GM23338 (cell line): Measurements from ENCODE around the gene CIRBP. TPM values are rescaled to one million over a fixed set of nuclear protein-coding genes. Genes with fewer than 3 reads are reported as not detected.

Experiments
- ATAC-seq: fragments of 200-7000 bp; cut with Tn5 transposase; 3 replicates; pipeline ENCODE4 v1.9.1; 2020
- DNase-seq: peaks from one replicate; pipeline ENCODE4 v3.0.0-alpha.2; 2015; ENCODE audit warnings: low spot score
- H2AFZ ChIP-seq: fragments of 200-600 bp; sonication (generic); 2 replicates; pipeline ENCODE4 v1.8.0; 2016; ENCODE audit warnings: antibody characterized with exemption, mild to moderate bottlenecking, moderate library complexity
- H3F3A ChIP-seq: fragments of 200-600 bp; sonication (generic); replicated peaks from 2 replicates; pipeline ENCODE4 v1.8.0; 2017; ENCODE audit warnings: antibody characterized with exemption, mixed run types, low read depth
- H3K27ac ChIP-seq: fragments of 200-600 bp; sonication (generic); 2 replicates; pipeline ENCODE4 v1.6.1; 2016; ENCODE audit warnings: low read depth
- H3K27me3 ChIP-seq: fragments of 200-600 bp; sonication (generic); 2 replicates; pipeline ENCODE4 v1.8.0; 2016; ENCODE audit warnings: mild to moderate bottlenecking, mixed run types, moderate library complexity; ENCODE audit not compliant: insufficient read depth
- H3K36me3 ChIP-seq: fragments of 200-600 bp; sonication (generic); 2 replicates; pipeline ENCODE4 v1.8.0; 2016; ENCODE audit warnings: mild to moderate bottlenecking; ENCODE audit not compliant: insufficient read depth
- H3K4me1 ChIP-seq: fragments of 200-600 bp; sonication (generic); 2 replicates; pipeline ENCODE4 v1.8.0; 2016; ENCODE audit warnings: mild to moderate bottlenecking, moderate library complexity; ENCODE audit not compliant: insufficient read depth
- H3K4me2 ChIP-seq: fragments of 200-600 bp; sonication (generic); 2 replicates; pipeline ENCODE4 v1.7.1; 2017; ENCODE audit warnings: mixed run types
- H3K4me3 ChIP-seq: fragments of 200-600 bp; sonication (generic); 2 replicates; pipeline ENCODE4 v1.6.1; 2016; ENCODE audit warnings: mixed run types
- H3K79me2 ChIP-seq: fragments of 200-600 bp; sonication (generic); replicated peaks from 2 replicates; pipeline ENCODE4 v1.8.0; 2017; ENCODE audit warnings: mild to moderate bottlenecking; ENCODE audit not compliant: insufficient read depth
- H3K9me2 ChIP-seq: fragments of 200-600 bp; sonication (generic); 2 replicates; pipeline ENCODE4 v1.8.0; 2017; ENCODE audit not compliant: insufficient read depth
- H4K20me1 ChIP-seq: fragments of 200-600 bp; sonication (generic); replicated peaks from 2 replicates; pipeline ENCODE4 v1.8.0; 2017; ENCODE audit warnings: mild to moderate bottlenecking; ENCODE audit not compliant: insufficient read depth
- H3K27ac Mint-ChIP-seq: 2 replicates; pipeline ENCODE4 v1.8.0; 2020; ENCODE audit warnings: inconsistent platforms, mild to moderate bottlenecking, moderate library complexity, mixed read lengths
- H3K27me3 Mint-ChIP-seq: 3 replicates; pipeline ENCODE4 v1.8.0; 2022; ENCODE audit warnings: low read depth, mild to moderate bottlenecking, moderate library complexity, mixed read lengths, inconsistent platforms; ENCODE audit not compliant: insufficient read depth, poor library complexity
- H3K36me3 Mint-ChIP-seq: 3 replicates; pipeline ENCODE4 v1.8.0; 2021; ENCODE audit warnings: low read depth, mild to moderate bottlenecking, inconsistent platforms, moderate library complexity, mixed read lengths
- H3K4me1 Mint-ChIP-seq: 3 replicates; pipeline ENCODE4 v1.8.0; 2020; ENCODE audit warnings: mild to moderate bottlenecking, inconsistent platforms, mixed read lengths
- H3K4me3 Mint-ChIP-seq: 3 replicates; pipeline ENCODE4 v1.8.0; 2021; ENCODE audit warnings: moderate library complexity, mild to moderate bottlenecking, inconsistent platforms, mixed read lengths
- H3K9me3 Mint-ChIP-seq: 3 replicates; pipeline ENCODE4 v1.8.0; 2020; ENCODE audit warnings: moderate library complexity, mild to moderate bottlenecking, inconsistent platforms, mixed read lengths
- CREB1 ChIP-seq: fragments of 250-450 bp; sonication (Bioruptor Pico); IDR thresholded peaks from 2 replicates; pipeline ENCODE4 v1.5.0; 2020; ENCODE audit warnings: low read depth, mild to moderate bottlenecking, moderate library complexity
- EZH2 ChIP-seq: fragments of 200-600 bp; sonication (generic); IDR thresholded peaks from one replicate; pipeline ENCODE4 v1.8.0; 2017; ENCODE audit warnings: antibody characterized with exemption, mild to moderate bottlenecking, low read depth; ENCODE audit not compliant: unreplicated experiment
- EZH2phosphoT487 ChIP-seq: fragments of 200-600 bp; sonication (generic); IDR thresholded peaks from one replicate; pipeline ENCODE4 v1.8.1; 2018; ENCODE audit warnings: antibody characterized with exemption; ENCODE audit not compliant: unreplicated experiment
- JUNB ChIP-seq: IDR thresholded peaks from one replicate; pipeline ENCODE4 v1.6.1; 2016; ENCODE audit warnings: antibody characterized with exemption; ENCODE audit not compliant: unreplicated experiment
- POLR2AphosphoS5 ChIP-seq: IDR thresholded peaks from 2 replicates; pipeline ENCODE4 v1.6.1; 2016; ENCODE audit warnings: antibody characterized with exemption, low read depth
- STAT1 ChIP-seq: IDR thresholded peaks from one replicate; pipeline ENCODE4 v1.6.1; 2016; ENCODE audit warnings: antibody characterized with exemption; ENCODE audit not compliant: unreplicated experiment
- ZNF114 ChIP-seq: fragments of 250-450 bp; sonication (Bioruptor Pico); IDR thresholded peaks from 2 replicates; pipeline ENCODE4 v1.5.0; 2020; ENCODE audit warnings: mild to moderate bottlenecking, moderate library complexity
- polyA plus RNA-seq: library from polyadenylated mRNA; unstranded; fragments of >200 nt; fragmentation: Nextera tagmentation; extraction: Ambion mirVana; gene quantifications from 2 replicates; pipeline ENCODE4 v1.2.1, GENCODE V29; 2016
- total RNA-seq: library from RNA; depleted of rRNA; stranded (reverse); fragments of >200 nt; shearing (Covaris generic); gene quantifications from 2 replicates; pipeline ENCODE4 v1.2.3, GENCODE V29; 2014
- TF ChIP-seq, protein P1 (sequence below): fragments of 250-450 bp; sonication (Bioruptor Pico); IDR thresholded peaks from 2 replicates; pipeline ENCODE4 v1.5.0; 2020; ENCODE audit warnings: mild to moderate bottlenecking, moderate library complexity

The CIRBP gene
- total and polyA plus RNA-seq, 2 experiments from 2014 or later, result 153 to 202 TPM

DNA sequence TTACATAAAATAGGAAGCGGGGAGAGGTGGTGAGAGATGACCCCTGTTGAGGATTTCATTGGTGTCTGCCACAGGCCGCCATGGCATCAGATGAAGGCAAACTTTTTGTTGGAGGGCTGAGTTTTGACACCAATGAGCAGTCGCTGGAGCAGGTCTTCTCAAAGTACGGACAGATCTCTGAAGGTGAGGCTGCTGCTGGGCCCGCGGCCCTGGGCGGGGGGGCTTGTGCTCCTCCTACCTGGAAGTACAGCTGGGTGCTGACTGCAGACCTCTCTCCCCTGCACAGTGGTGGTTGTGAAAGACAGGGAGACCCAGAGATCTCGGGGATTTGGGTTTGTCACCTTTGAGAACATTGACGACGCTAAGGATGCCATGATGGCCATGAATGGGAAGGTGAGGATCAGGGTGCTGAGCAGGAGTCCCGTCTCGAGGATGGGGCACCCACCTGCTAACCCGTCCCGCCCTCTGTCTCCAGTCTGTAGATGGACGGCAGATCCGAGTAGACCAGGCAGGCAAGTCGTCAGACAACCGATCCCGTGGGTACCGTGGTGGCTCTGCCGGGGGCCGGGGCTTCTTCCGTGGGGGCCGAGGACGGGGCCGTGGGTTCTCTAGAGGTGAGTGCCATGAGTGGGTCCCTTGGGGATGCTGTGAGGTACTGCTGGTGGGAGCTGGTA lies 1.9 kb downstream of the CIRBP start (continued):
- TF ChIP-seq, protein P1, sequence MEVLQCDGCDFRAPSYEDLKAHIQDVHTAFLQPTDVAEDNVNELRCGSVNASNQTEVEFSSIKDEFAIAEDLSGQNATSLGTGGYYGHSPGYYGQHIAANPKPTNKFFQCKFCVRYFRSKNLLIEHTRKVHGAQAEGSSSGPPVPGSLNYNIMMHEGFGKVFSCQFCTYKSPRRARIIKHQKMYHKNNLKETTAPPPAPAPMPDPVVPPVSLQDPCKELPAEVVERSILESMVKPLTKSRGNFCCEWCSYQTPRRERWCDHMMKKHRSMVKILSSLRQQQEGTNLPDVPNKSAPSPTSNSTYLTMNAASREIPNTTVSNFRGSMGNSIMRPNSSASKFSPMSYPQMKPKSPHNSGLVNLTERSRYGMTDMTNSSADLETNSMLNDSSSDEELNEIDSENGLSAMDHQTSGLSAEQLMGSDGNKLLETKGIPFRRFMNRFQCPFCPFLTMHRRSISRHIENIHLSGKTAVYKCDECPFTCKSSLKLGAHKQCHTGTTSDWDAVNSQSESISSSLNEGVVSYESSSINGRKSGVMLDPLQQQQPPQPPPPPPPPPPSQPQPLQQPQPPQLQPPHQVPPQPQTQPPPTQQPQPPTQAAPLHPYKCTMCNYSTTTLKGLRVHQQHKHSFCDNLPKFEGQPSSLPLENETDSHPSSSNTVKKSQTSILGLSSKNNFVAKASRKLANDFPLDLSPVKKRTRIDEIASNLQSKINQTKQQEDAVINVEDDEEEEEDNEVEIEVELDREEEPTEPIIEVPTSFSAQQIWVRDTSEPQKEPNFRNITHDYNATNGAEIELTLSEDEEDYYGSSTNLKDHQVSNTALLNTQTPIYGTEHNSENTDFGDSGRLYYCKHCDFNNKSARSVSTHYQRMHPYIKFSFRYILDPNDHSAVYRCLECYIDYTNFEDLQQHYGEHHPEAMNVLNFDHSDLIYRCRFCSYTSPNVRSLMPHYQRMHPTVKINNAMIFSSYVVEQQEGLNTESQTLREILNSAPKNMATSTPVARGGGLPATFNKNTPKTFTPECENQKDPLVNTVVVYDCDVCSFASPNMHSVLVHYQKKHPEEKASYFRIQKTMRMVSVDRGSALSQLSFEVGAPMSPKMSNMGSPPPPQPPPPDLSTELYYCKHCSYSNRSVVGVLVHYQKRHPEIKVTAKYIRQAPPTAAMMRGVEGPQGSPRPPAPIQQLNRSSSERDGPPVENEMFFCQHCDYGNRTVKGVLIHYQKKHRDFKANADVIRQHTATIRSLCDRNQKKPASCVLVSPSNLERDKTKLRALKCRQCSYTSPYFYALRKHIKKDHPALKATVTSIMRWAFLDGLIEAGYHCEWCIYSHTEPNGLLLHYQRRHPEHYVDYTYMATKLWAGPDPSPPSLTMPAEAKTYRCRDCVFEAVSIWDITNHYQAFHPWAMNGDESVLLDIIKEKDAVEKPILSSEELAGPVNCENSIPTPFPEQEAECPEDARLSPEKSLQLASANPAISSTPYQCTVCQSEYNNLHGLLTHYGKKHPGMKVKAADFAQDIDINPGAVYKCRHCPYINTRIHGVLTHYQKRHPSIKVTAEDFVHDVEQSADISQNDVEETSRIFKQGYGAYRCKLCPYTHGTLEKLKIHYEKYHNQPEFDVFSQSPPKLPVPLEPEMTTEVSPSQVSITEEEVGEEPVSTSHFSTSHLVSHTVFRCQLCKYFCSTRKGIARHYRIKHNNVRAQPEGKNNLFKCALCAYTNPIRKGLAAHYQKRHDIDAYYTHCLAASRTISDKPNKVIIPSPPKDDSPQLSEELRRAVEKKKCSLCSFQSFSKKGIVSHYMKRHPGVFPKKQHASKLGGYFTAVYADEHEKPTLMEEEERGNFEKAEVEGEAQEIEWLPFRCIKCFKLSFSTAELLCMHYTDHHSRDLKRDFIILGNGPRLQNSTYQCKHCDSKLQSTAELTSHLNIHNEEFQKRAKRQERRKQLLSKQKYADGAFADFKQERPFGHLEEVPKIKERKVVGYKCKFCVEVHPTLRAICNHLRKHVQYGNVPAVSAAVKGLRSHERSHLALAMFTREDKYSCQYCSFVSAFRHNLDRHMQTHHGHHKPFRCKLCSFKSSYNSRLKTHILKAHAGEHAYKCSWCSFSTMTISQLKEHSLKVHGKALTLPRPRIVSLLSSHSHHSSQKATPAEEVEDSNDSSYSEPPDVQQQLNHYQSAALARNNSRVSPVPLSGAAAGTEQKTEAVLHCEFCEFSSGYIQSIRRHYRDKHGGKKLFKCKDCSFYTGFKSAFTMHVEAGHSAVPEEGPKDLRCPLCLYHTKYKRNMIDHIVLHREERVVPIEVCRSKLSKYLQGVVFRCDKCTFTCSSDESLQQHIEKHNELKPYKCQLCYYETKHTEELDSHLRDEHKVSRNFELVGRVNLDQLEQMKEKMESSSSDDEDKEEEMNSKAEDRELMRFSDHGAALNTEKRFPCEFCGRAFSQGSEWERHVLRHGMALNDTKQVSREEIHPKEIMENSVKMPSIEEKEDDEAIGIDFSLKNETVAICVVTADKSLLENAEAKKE (CRISPR knock-in tag), result no peak
- TF ChIP-seq EZH2, result no peak
- TF ChIP-seq STAT1, result no peak
- TF ChIP-seq CREB1 (CRISPR knock-in tag), result no peak
- no peak for TF ChIP-seq POLR2AphosphoS5
- no peak for TF ChIP-seq ZNF114 (CRISPR knock-in tag)
- no peak for TF ChIP-seq EZH2phosphoT487

DNA sequence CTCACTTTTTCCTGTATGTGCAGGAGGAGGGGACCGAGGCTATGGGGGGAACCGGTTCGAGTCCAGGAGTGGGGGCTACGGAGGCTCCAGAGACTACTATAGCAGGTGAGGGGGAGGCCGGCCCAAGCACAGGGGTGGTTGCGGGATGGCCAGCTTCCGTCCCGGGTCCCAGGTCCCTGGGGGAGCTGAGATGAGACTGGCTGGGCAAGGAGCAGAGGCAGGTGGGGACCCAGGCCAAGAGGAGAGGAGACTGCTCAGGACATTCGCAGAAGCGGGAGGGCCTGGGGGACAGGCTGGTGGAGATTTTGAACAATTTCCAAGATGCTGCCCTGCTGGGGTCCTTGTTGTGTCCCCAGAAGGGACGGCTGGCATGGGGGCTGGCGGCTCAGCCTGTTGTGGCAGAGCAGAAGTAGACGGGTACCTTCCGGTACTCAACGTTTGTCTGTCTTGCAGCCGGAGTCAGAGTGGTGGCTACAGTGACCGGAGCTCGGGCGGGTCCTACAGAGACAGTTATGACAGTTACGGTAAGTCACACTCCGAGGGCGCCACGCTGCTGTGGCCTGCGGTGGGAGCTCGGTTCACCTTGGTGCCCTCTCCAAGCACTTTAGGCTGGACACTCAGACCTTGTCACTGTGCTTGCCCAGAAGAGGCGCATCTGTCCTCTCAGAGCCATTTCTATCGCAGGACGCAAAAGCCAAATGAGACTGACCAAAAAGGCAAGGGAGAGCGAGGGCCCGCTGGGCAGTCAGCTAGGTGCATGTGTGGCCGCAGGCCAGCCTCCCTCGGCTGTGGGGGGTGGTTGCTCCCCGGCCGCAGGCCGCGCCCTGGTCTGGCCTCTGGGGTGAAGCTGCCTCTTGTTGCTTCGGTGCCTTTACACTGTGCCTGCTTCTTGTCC lies 2.6 kb downstream of the CIRBP start:
- no peak for DNase-seq
- ATAC-seq, result no peak
- peaks cover 53% of the 10 kb centered on the region for H3K27me3 Mint-ChIP-seq
- no peak overlapping the region for H3K4me3 ChIP-seq
- H3K4me1 Mint-ChIP-seq, result peaks cover 59% of the 10 kb centered on the region
- H3K27ac Mint-ChIP-seq, result peak overlapping the region; percentile 98
- H3K9me2 ChIP-seq, result no peaks in the 10 kb centered on the region
- peaks cover 2% of the 10 kb centered on the region; the same call in 2 of the 3 replicates for H3K9me3 Mint-ChIP-seq
- peaks cover 37% of the 10 kb centered on the region for H4K20me1 ChIP-seq
- H3K27ac ChIP-seq, result peak overlapping the region; percentile 69
- peak overlapping the region; percentile 89 for H3K4me3 Mint-ChIP-seq
- no peak overlapping the region for H2AFZ ChIP-seq
- peaks cover 50% of the 10 kb centered on the region for H3K79me2 ChIP-seq
- peaks cover 53% of the 10 kb centered on the region for H3K36me3 Mint-ChIP-seq
- H3K27me3 ChIP-seq, result peaks cover 10% of the 10 kb centered on the region; the same call in 1 of the 2 replicates
- H3K4me2 ChIP-seq, result no peak overlapping the region; the same call in 1 of the 2 replicates
- H3K4me1 ChIP-seq, result peaks cover 43% of the 10 kb centered on the region
- peaks cover 62% of the 10 kb centered on the region for H3F3A ChIP-seq
- TF ChIP-seq JUNB (no peak), POLR2AphosphoS5 (peak; percentile 19; the same call in 1 of the 2 replicates)
- peaks cover 31% of the 10 kb centered on the region for H3K36me3 ChIP-seq
